ENCODE results near the gene MTMR11. TPM values are rescaled to one million over a fixed set of nuclear protein-coding genes. Genes with fewer than 3 reads are reported as not detected.
A peak's percentile ranks its signal among the peaks of the same experiment; 100 is the strongest.

Gene MTMR11
- total and polyA plus RNA-seq, 12 donors: 0.95 to 5.3 (median 2.5) TPM

DNA sequence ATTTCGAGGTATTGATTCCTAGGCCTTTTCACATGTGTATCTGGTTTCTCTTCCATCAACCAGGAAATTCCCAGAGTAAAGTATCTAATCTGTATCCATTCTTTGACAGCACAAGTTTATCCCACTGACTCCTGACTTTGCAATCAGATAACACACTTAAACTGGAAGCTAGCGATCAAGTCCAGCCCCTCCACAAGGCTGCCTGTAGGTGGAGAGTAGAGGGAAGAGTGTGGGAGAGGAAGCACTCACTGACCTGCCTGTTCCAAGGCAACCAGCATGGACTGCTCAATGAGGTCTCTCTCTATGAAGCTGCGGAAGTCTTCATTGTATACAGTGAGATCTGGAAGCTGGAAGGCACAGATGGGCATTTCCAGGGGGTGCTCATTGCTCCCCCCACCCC, 30.4 kb upstream of the MTMR11 start:
- peaks cover 0 to 27% (median 0%) of the 10 kb centered on the region in 7 donors for H3K27me3 ChIP-seq
- intact Hi-C loops (cut with DNase I): loop anchor here in 2 of 10 donors (5.0 to 10.0 kb wide), 2 partner anchors 198 to 215 kb away; no protein-coding TSS in a partner anchor
- H3K4me3 ChIP-seq: no peak overlapping the region
- H3K36me3 ChIP-seq: peaks cover 0 to 94% (median 37%) of the 10 kb centered on the region in 9 donors
- no peaks in the 10 kb centered on the region for H3K9me3 ChIP-seq
- 80 to 88% methylated on average over 3 of the region's 3 CpGs for WGBS, 2 donors
- peaks cover 0 to 24% (median 7%) of the 10 kb centered on the region in 9 donors for H3K4me1 ChIP-seq
- DNase-seq: no peak
- ATAC-seq: no peak
- no peak overlapping the region for H3K27ac ChIP-seq
- TF ChIP-seq, protein P1, sequence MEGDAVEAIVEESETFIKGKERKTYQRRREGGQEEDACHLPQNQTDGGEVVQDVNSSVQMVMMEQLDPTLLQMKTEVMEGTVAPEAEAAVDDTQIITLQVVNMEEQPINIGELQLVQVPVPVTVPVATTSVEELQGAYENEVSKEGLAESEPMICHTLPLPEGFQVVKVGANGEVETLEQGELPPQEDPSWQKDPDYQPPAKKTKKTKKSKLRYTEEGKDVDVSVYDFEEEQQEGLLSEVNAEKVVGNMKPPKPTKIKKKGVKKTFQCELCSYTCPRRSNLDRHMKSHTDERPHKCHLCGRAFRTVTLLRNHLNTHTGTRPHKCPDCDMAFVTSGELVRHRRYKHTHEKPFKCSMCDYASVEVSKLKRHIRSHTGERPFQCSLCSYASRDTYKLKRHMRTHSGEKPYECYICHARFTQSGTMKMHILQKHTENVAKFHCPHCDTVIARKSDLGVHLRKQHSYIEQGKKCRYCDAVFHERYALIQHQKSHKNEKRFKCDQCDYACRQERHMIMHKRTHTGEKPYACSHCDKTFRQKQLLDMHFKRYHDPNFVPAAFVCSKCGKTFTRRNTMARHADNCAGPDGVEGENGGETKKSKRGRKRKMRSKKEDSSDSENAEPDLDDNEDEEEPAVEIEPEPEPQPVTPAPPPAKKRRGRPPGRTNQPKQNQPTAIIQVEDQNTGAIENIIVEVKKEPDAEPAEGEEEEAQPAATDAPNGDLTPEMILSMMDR (IDR thresholded peaks at IDR 0.05): no peak

DNA sequence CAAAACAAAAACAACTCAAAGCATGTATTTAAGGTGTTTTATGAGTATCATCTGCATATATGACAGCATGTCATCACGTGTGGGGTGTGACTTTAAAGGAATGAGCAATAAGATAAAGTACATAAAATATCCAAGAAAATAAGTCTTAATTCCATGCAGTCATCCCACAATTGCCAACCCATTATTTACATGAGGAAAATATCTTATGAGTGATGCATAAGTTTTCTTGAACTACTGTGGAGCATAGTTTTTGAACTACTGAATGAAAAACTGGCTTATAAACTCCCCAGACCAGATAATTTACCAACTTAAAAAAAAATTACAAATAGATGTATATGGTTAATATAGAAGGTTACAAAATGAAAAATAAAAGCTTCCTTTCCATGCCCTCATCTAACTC, 29.7 kb upstream of the MTMR11 start:
- WGBS, 2 donors: 72 to 79% methylated on average over 1 of the region's 1 CpG
- H3K36me3 ChIP-seq: peaks cover 0 to 89% (median 31%) of the 10 kb centered on the region in 9 donors
- ATAC-seq (no peak), DNase-seq (no peak)
- H3K27ac ChIP-seq: no peak overlapping the region
- intact Hi-C loops (cut with DNase I): loop anchor here in 2 of 10 donors (5.0 to 10.0 kb wide), 2 partner anchors 198 to 216 kb away; no protein-coding TSS in a partner anchor
- no peaks in the 10 kb centered on the region for H3K9me3 ChIP-seq
- TF ChIP-seq, protein P1 (IDR thresholded peaks at IDR 0.05): no peak
- H3K27me3 ChIP-seq: peaks cover 0 to 27% (median 0%) of the 10 kb centered on the region in 7 donors
- no peak overlapping the region for H3K4me3 ChIP-seq
- H3K4me1 ChIP-seq: peaks cover 0 to 26% (median 11%) of the 10 kb centered on the region in 9 donors

DNA sequence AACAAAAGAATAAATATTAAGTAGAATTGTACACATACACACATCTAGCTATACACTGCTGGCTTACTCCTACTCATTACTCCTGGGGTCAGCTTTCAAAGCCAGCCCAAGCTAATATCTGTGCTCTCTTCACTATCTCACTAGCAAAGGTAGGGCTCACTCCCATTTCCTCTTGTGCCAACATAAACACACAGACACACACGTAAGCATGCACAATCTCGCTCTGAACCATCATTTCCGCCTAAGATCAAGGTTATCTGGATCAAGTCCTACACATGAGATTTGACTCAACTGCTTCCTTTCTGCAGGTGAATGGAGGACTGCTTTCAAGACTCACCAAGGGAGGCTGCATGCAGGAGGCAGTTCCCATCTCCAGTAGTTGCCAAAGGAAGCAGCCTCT, 28.8 kb upstream of the MTMR11 start:
- intact Hi-C loops (cut with DNase I): loop anchor here in 3 of 10 donors (2.0 to 10.0 kb wide), 3 partner anchors 31 to 217 kb away; no protein-coding TSS in a partner anchor
- 91 to 96% methylated on average over 3 of the region's 3 CpGs for WGBS, 2 donors
- H3K9me3 ChIP-seq: no peaks in the 10 kb centered on the region
- no peak overlapping the region for H3K27ac ChIP-seq
- H3K4me1 ChIP-seq: peaks cover 0 to 26% (median 11%) of the 10 kb centered on the region in 9 donors
- TF ChIP-seq, protein P1 (IDR thresholded peaks at IDR 0.05): no peak
- peaks cover 0 to 89% (median 23%) of the 10 kb centered on the region in 9 donors for H3K36me3 ChIP-seq
- H3K4me3 ChIP-seq: no peak overlapping the region
- H3K27me3 ChIP-seq: peaks cover 0 to 20% (median 0%) of the 10 kb centered on the region in 7 donors
- no peak for DNase-seq
- ATAC-seq: no peak

DNA sequence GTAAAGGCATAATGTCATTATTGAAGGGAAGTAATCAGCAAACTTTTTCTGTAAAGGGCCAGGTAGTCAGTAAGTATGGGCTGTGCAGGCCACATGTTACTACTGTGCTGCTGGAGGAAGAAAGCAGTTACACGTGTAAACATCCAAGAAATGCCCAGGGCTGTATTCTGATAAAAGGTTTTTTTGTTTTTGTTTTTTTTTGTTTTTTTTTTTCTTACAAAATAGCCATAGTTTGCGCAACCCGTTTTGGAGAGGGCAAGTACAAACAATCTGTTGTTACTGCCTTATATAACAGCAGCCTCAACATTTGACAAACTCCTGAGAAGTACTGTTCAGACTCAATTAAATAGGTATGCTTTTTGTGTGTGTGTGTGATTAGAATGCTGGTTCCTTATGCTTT, 26.7 kb upstream of the MTMR11 start:
- ATAC-seq (no peak), DNase-seq (no peak)
- Histone ChIP-seq H3K4me1 (peaks cover 0 to 26% (median 11%) of the 10 kb centered on the region in 9 donors), H3K4me3 (no peak overlapping the region), H3K9me3 (no peaks in the 10 kb centered on the region), H3K36me3 (peaks cover 0 to 89% (median 28%) of the 10 kb centered on the region in 9 donors), H3K27me3 (peaks cover 0 to 5% (median 0%) of the 10 kb centered on the region in 7 donors), H3K27ac (peak overlapping the region in 5 of 10 donors; percentile 4 to 70 (median 36))
- intact Hi-C loops (cut with DNase I): loop anchor here (2.0 to 10.0 kb wide), 9 partner anchors 45 to 224 kb away; no protein-coding TSS in a partner anchor
- WGBS, 2 donors: 62% methylated on average over 3 of the region's 3 CpGs
- TF ChIP-seq, protein P1 (IDR thresholded peaks at IDR 0.05): no peak
